ENCODE measurements around the gene SULT2B1. TPM values are rescaled to one million over a fixed set of nuclear protein-coding genes. Genes with fewer than 3 reads are reported as not detected.
"Not testable (repeated sequence)": the region's sequence is repeated elsewhere in the genome, so short reads cannot be mapped to it uniquely, and the experiment has no call there.

The SULT2B1 gene
- total RNA-seq, 1 donor from 2014 or later = not detected

- no peak for DNase-seq (ENCODE audit: low read depth)
These were observed 27.2 kb upstream of the SULT2B1 start for GRCh38 chr19:48524732-48525131.

GRCh38 chr19:48529156-48529555 is 22.8 kb upstream of the SULT2B1 start:
- DNase-seq (ENCODE audit: low read depth) = no peak

GRCh38 chr19:48530066-48530720 is 21.8 kb upstream of the SULT2B1 start:
- DNase-seq (ENCODE audit: low read depth) = no peak

- DNase-seq (ENCODE audit: low read depth) = no peak
These were observed 21.2 kb upstream of the SULT2B1 start for GRCh38 chr19:48530770-48531169.

GRCh38 chr19:48533770-48534169 is 18.2 kb upstream of the SULT2B1 start:
- no peak for DNase-seq (ENCODE audit: low read depth)

- no peak for DNase-seq (ENCODE audit: low read depth)
These were observed 14.4 kb upstream of the SULT2B1 start for GRCh38 chr19:48537541-48537940.

- not testable (repeated sequence) for DNase-seq (ENCODE audit: low read depth)
These were observed 13.9 kb upstream of the SULT2B1 start for GRCh38 chr19:48538057-48538456.

- DNase-seq (ENCODE audit: low read depth) = no peak
These were observed 12.4 kb upstream of the SULT2B1 start for GRCh38 chr19:48539503-48540096.

GRCh38 chr19:48540110-48540509 is 11.9 kb upstream of the SULT2B1 start:
- DNase-seq (ENCODE audit: low read depth) = no peak

GRCh38 chr19:48541813-48542212 is 10.2 kb upstream of the SULT2B1 start:
- DNase-seq (ENCODE audit: low read depth) = no peak

- peak; percentile 75 for DNase-seq (ENCODE audit: low read depth)
These were observed 8.8 kb upstream of the SULT2B1 start for GRCh38 chr19:48543121-48543710.

GRCh38 chr19:48544856-48545750 is 6.9 kb upstream of the SULT2B1 start:
- no peak for DNase-seq (ENCODE audit: low read depth)

GRCh38 chr19:48547722-48548121 is 4.2 kb upstream of the SULT2B1 start:
- no peak for DNase-seq (ENCODE audit: low read depth)

GRCh38 chr19:48548253-48548911 is 3.6 kb upstream of the SULT2B1 start:
- DNase-seq (ENCODE audit: low read depth) = no peak

- no peak for DNase-seq (ENCODE audit: low read depth)
These were observed 2.6 kb upstream of the SULT2B1 start for GRCh38 chr19:48549380-48549779.

- DNase-seq (ENCODE audit: low read depth) = no peak
These were observed 692 bp downstream of the SULT2B1 start for GRCh38 chr19:48552406-48553322.

- no peak for DNase-seq (ENCODE audit: low read depth)
These were observed 1.9 kb downstream of the SULT2B1 start for GRCh38 chr19:48553676-48554384.

- no peak for DNase-seq (ENCODE audit: low read depth)
These were observed 2.6 kb downstream of the SULT2B1 start for GRCh38 chr19:48554385-48555091.

- no peak for DNase-seq (ENCODE audit: low read depth)
These were observed 4.2 kb downstream of the SULT2B1 start for GRCh38 chr19:48556163-48556562.
